Keratinocyte (primary cell): Measurements from ENCODE around the gene ALK.

Experiments
- EZH2 ChIP-seq: IDR thresholded peaks from one replicate; pipeline ENCODE4 v1.6.1; 2012; ENCODE audit warnings: inconsistent platforms, mild to moderate bottlenecking, low read length, moderate library complexity
- TF ChIP-seq, protein P1 (sequence below), 3 experiments: IDR thresholded peaks in 1 of 3; conservative IDR thresholded peaks in 1 of 3; optimal IDR thresholded peaks in 1 of 3; 2 replicates in 2 of 3; 3 replicates in 1 of 3; pipeline versions ENCODE3 to v1.5.1; 2011; ENCODE audit warnings: low read length in 3 of 3, mild to moderate bottlenecking in 3 of 3, moderate library complexity in 2 of 3, control low read depth in 1 of 3, inconsistent platforms in 1 of 3; ENCODE audit not compliant: insufficient read depth in 2 of 3; ENCODE audit errors: extremely low read depth in 1 of 3

DNA sequence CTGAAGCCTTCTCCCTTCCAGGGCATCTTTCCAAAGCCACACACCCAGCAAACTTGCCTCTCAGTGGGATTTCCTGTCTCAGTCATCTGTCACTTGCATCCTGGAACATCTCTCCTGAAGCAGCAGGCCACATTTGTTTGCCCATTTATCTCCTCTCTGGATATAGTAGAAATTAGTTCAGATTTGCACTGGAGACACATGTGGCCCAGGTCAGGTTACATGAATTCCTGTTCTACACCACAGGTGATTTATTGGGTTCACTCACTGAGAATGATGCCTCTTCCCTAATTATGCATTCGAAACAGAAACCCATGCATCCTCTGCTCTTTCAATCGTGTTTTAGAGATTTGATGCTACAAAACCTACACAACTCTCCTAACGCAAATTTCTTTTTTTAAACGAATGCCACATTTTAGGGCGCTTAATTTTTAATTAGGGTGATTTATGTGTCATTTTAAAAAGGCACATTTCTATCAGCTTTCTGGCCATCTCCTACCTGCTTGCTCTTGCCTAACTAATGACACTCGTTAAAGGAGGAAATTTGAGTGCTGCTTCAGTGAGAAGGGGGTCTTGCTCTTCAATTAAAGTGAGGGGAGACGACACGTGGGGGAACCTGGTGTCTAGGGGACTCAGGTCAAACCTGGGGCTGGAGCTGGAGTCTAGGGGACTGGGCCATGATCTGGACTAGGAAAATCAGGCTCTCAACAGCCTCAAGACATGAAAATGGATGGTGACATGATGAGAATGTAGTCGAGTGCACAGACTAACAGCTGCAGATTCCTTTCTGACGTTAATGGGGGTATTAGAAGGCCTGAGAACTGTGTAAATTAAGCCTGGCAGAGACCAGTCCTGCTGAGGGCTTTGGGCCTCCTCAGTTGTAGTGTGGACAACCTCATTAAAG lies 584.8 kb downstream of the ALK start:
- TF ChIP-seq, protein P1, sequence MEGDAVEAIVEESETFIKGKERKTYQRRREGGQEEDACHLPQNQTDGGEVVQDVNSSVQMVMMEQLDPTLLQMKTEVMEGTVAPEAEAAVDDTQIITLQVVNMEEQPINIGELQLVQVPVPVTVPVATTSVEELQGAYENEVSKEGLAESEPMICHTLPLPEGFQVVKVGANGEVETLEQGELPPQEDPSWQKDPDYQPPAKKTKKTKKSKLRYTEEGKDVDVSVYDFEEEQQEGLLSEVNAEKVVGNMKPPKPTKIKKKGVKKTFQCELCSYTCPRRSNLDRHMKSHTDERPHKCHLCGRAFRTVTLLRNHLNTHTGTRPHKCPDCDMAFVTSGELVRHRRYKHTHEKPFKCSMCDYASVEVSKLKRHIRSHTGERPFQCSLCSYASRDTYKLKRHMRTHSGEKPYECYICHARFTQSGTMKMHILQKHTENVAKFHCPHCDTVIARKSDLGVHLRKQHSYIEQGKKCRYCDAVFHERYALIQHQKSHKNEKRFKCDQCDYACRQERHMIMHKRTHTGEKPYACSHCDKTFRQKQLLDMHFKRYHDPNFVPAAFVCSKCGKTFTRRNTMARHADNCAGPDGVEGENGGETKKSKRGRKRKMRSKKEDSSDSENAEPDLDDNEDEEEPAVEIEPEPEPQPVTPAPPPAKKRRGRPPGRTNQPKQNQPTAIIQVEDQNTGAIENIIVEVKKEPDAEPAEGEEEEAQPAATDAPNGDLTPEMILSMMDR (optimal IDR thresholded peaks at IDR 0.05 in 1 of 3, IDR thresholded peaks at IDR 0.05 in 1 of 3, conservative IDR thresholded peaks at IDR 0.05 in 1 of 3; ENCODE audit: extremely low read depth in 1 of 3, insufficient read depth in 2 of 3, low read length in 3 of 3): no peak
- no peak for TF ChIP-seq EZH2
